H7 (cell line): ENCODE measurements around the gene CLIC3. TPM values are rescaled to one million over a fixed set of nuclear protein-coding genes. Genes with fewer than 3 reads are reported as not detected.
A peak's percentile ranks its signal among the peaks of the same experiment; 100 is the strongest.

Experiments used
- DNase-seq: peaks from one replicate; pipeline ENCODE4 v3.0.0; 2012
- H3K27me3 ChIP-seq: 2 replicates; pipeline ENCODE4 v1.6.0; 2011; ENCODE audit warnings: mild to moderate bottlenecking, low read length; ENCODE audit not compliant: control insufficient read depth, insufficient read depth
- H3K36me3 ChIP-seq: replicated peaks from 2 replicates; pipeline ENCODE4 v1.5.1; 2011; ENCODE audit warnings: low read length; ENCODE audit not compliant: control insufficient read depth, insufficient read depth
- H3K4me3 ChIP-seq: 2 replicates; pipeline ENCODE4 v1.5.1; 2011; ENCODE audit warnings: low read depth, mild to moderate bottlenecking, control low read depth, low read length, moderate library complexity; ENCODE audit not compliant: insufficient read depth
- total RNA-seq: library from RNA; depleted of rRNA; stranded (reverse); fragments of >200 nt; shearing (Covaris generic); gene quantifications from 2 replicates; pipeline ENCODE4 v1.2.3, GENCODE V29; 2014

Gene CLIC3
- total RNA-seq, 1 experiment from 2014 or later: not detected

- no peaks in the 10 kb centered on the region for H3K36me3 ChIP-seq
- DNase-seq: no peak
- no peaks in the 10 kb centered on the region; the same call in 1 of the 2 replicates for H3K27me3 ChIP-seq
- H3K4me3 ChIP-seq: no peak overlapping the region
Measured at GRCh38 chr9:137016436-137016835, 20.1 kb upstream of the CLIC3 start.

GRCh38 chr9:137015976-137016375 is 19.6 kb upstream of the CLIC3 start:
- no peaks in the 10 kb centered on the region for H3K36me3 ChIP-seq
- DNase-seq: no peak
- H3K27me3 ChIP-seq: no peaks in the 10 kb centered on the region; the same call in 1 of the 2 replicates
- H3K4me3 ChIP-seq: no peak overlapping the region

DNA sequence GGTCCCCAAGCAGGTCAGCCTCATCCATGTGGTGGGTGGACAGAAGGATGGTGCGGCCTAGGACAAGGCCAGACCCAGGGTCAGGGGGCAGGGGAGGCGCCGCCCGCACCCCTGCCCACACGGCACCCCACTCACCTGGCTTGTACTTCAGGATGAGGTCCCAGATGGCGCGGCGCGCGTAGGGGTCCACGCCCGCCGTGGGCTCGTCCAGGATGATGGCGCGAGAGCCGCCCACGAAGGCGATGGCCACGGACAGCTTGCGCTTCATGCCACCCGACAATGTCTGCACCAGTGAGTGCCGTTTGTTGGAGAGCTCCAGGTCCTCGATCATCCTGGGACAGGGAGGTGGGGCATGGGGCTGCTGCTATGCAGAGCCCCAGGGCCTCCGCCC is 19.2 kb upstream of the CLIC3 start:
- no peak for DNase-seq
- Histone ChIP-seq H3K4me3 (no peak overlapping the region), H3K36me3 (no peaks in the 10 kb centered on the region), H3K27me3 (no peaks in the 10 kb centered on the region; the same call in 1 of the 2 replicates)

GRCh38 chr9:137014776-137015539 is 18.6 kb upstream of the CLIC3 start:
- DNase-seq: no peak
- Histone ChIP-seq H3K36me3 (no peaks in the 10 kb centered on the region), H3K4me3 (no peak overlapping the region)

DNA sequence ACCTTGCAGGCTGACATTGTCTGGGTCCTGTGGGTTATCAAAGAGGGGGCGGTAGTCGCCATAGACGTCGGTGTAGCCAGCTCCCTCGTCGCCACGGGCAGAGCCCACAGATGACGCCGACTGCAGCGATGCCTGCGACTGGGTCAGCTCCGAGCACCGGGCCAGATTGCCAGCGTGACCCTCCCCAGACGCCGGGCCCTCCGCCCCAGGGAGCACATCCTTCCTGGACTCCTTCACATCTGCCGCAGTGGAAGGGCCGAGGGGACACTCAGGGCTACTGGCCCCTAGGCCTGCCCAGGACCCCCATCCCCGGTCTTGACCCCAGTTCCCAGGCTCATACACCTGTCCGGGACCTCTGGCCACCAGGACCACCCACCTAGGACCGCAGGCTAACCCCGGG is 17.8 kb upstream of the CLIC3 start:
- Histone ChIP-seq H3K27me3 (no peaks in the 10 kb centered on the region; the same call in 1 of the 2 replicates), H3K36me3 (no peaks in the 10 kb centered on the region), H3K4me3 (no peak overlapping the region)
- no peak for DNase-seq

More at GRCh38 chr9:137014776-137015539, 18.6 kb upstream of the CLIC3 start:
- no peaks in the 10 kb centered on the region; the same call in 1 of the 2 replicates for H3K27me3 ChIP-seq

- no peak for DNase-seq
- no peaks in the 10 kb centered on the region; the same call in 1 of the 2 replicates for H3K27me3 ChIP-seq
- H3K36me3 ChIP-seq: no peaks in the 10 kb centered on the region
- no peak overlapping the region for H3K4me3 ChIP-seq
Measured at GRCh38 chr9:137013571-137013940, 17.2 kb upstream of the CLIC3 start.

GRCh38 chr9:137012694-137013570 is 16.6 kb upstream of the CLIC3 start:
- H3K27me3 ChIP-seq: no peaks in the 10 kb centered on the region; the same call in 1 of the 2 replicates
- DNase-seq: peak; percentile 99
- H3K36me3 ChIP-seq: no peaks in the 10 kb centered on the region
- no peak overlapping the region for H3K4me3 ChIP-seq

DNA sequence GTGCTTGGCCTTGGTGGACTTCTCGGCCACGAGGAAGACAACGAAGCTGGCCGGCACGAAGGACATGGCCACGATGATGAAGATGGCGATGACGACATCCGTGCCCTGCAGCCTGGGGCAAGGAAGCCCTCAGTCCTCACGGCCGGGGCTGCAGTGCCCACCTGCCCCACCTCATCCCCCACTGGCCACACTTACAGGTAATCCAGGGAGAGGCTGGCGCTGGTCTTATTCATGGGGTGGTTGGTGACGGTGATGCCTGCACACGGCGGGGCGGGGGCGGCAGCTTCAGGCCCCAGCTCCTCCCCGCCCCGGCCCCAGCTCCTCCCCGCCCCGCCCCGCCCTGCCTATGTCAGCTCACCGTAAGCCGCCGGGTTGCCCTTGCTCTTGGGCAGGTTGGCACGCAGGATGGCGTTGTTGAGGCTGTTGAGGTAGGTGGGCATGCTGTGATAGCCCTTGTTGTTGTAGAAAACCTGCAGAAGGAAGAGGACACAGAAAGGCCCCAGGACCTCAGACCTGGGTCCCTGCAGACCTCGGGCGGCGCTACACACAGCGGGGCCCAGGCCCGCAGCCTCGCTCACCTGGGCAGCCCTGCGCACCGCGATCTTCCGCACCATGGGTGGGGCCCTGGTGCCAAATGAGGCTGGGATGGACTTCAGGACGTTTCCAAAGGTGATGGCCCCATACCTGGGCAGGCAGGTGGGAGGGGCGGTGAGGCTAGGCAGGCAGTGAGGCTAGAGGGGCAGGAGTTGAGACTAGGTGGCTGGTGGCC is 15.7 kb upstream of the CLIC3 start:
- no peaks in the 10 kb centered on the region; the same call in 1 of the 2 replicates for H3K27me3 ChIP-seq
- no peaks in the 10 kb centered on the region for H3K36me3 ChIP-seq
- DNase-seq: no peak
- H3K4me3 ChIP-seq: no peak overlapping the region

GRCh38 chr9:137011156-137011555 is 14.8 kb upstream of the CLIC3 start:
- Histone ChIP-seq H3K36me3 (no peaks in the 10 kb centered on the region), H3K27me3 (no peaks in the 10 kb centered on the region; the same call in 1 of the 2 replicates), H3K4me3 (no peak overlapping the region)
- no peak for DNase-seq

GRCh38 chr9:137009938-137010732 is 13.8 kb upstream of the CLIC3 start:
- DNase-seq: no peak
- H3K4me3 ChIP-seq: no peak overlapping the region
- no peaks in the 10 kb centered on the region; the same call in 1 of the 2 replicates for H3K27me3 ChIP-seq
- no peaks in the 10 kb centered on the region for H3K36me3 ChIP-seq

DNA sequence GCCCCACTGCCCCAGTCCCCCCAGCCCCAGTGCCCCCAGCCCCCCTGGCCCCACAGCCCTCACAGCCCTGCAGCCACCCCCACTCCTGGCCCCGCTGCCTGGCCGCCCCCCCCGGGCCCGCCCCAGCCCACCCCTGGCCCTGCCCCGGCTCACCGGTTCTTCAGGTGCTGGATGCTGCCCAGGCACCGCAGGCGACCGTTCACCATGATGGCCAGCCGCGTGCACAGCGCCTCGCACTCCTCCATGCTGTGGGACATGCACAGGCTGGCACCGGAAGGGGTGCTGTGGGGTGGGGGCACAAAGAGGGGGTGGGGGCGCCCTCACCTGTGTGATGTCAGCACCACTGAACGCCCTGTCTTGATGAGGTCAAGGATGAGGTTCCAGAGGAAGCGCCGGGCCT is 12.8 kb upstream of the CLIC3 start:
- H3K4me3 ChIP-seq: no peak overlapping the region
- no peaks in the 10 kb centered on the region; the same call in 1 of the 2 replicates for H3K27me3 ChIP-seq
- DNase-seq: no peak

GRCh38 chr9:137008312-137008711 is 11.9 kb upstream of the CLIC3 start:
- no peaks in the 10 kb centered on the region; the same call in 1 of the 2 replicates for H3K27me3 ChIP-seq
- no peaks in the 10 kb centered on the region for H3K36me3 ChIP-seq

More for the DNA sequence above, 12.8 kb upstream of the CLIC3 start:
- no peaks in the 10 kb centered on the region for H3K36me3 ChIP-seq

GRCh38 chr9:137007816-137008270 is 11.5 kb upstream of the CLIC3 start:
- H3K27me3 ChIP-seq: no peaks in the 10 kb centered on the region; the same call in 1 of the 2 replicates
- no peaks in the 10 kb centered on the region for H3K36me3 ChIP-seq
- H3K4me3 ChIP-seq: no peak overlapping the region
- DNase-seq: no peak

More at GRCh38 chr9:137008312-137008711, 11.9 kb upstream of the CLIC3 start:
- DNase-seq: no peak
- H3K4me3 ChIP-seq: no peak overlapping the region
